NCI-H2196 treated with DMSO at 0.1 percent for 48 hours (cell line): Measurements from ENCODE around the gene FAM120A.

Source experiments
- DNase-seq: peaks from one replicate; lab custom pipeline; 2025; ENCODE audit not compliant: unreplicated experiment; lab: John Stamatoyannopoulos, UW

The FAM120A gene

GRCh38 chr9:93613791-93614190 lies 162.3 kb downstream of the FAM120A start:
- no peak for DNase-seq

- DNase-seq = no peak
Observed at GRCh38 chr9:93614830-93615468, 163.5 kb downstream of the FAM120A start.
